ENCODE measurements around the gene FADS6.
"Not testable (repeated sequence)": the region's sequence is repeated elsewhere in the genome, so short reads cannot be mapped to it uniquely, and the experiment has no call there.

FADS6 gene

GRCh38 chr17:74916136-74916850 lies 22.9 kb upstream of the FADS6 start:
- TF ChIP-seq CTCF (IDR thresholded peaks at IDR 0.05; ENCODE audit: extremely low read depth, insufficient read depth, missing control alignments): no peak
- in situ Hi-C loops (cut with MboI; ENCODE audit: low pct_unique_long_range_greater_than_20kb, low sequenced_read_pairs, unreplicated experiment): no loop called here
- DNase-seq (ENCODE audit: low spot score): no peak

GRCh38 chr17:74911423-74911822 lies 18.0 kb upstream of the FADS6 start:
- DNase-seq (ENCODE audit: low spot score); in situ Hi-C loops (cut with MboI; ENCODE audit: low pct_unique_long_range_greater_than_20kb, low sequenced_read_pairs, unreplicated experiment): not testable (repeated sequence)

- in situ Hi-C loops (cut with MboI; ENCODE audit: low pct_unique_long_range_greater_than_20kb, low sequenced_read_pairs, unreplicated experiment); DNase-seq (ENCODE audit: low spot score): not testable (repeated sequence)
Measured at GRCh38 chr17:74909097-74909496, 15.7 kb upstream of the FADS6 start.

- in situ Hi-C loops (cut with MboI; ENCODE audit: low pct_unique_long_range_greater_than_20kb, low sequenced_read_pairs, unreplicated experiment): no loop called here
- no peak for TF ChIP-seq CTCF (IDR thresholded peaks at IDR 0.05; ENCODE audit: extremely low read depth, insufficient read depth, missing control alignments)
- DNase-seq (ENCODE audit: low spot score): no peak
Measured at GRCh38 chr17:74907012-74907411, 13.6 kb upstream of the FADS6 start.

- DNase-seq (ENCODE audit: low spot score); in situ Hi-C loops (cut with MboI; ENCODE audit: low pct_unique_long_range_greater_than_20kb, low sequenced_read_pairs, unreplicated experiment): not testable (repeated sequence)
Measured at GRCh38 chr17:74906214-74906793, 12.9 kb upstream of the FADS6 start.

GRCh38 chr17:74904687-74905409 lies 11.4 kb upstream of the FADS6 start:
- in situ Hi-C loops (cut with MboI; ENCODE audit: low pct_unique_long_range_greater_than_20kb, low sequenced_read_pairs, unreplicated experiment): no loop called here
- no peak for DNase-seq (ENCODE audit: low spot score)
- no peak for TF ChIP-seq CTCF (IDR thresholded peaks at IDR 0.05; ENCODE audit: extremely low read depth, insufficient read depth, missing control alignments)

- in situ Hi-C loops (cut with MboI; ENCODE audit: low pct_unique_long_range_greater_than_20kb, low sequenced_read_pairs, unreplicated experiment): no loop called here
- TF ChIP-seq CTCF (IDR thresholded peaks at IDR 0.05; ENCODE audit: extremely low read depth, insufficient read depth, missing control alignments): no peak
- DNase-seq (ENCODE audit: low spot score): no peak
Measured at GRCh38 chr17:74903671-74904070, 10.2 kb upstream of the FADS6 start.

- in situ Hi-C loops (cut with MboI; ENCODE audit: low pct_unique_long_range_greater_than_20kb, low sequenced_read_pairs, unreplicated experiment): no loop called here
Measured at GRCh38 chr17:74903034-74903433, 9.6 kb upstream of the FADS6 start.

More at GRCh38 chr17:74903034-74903433, 9.6 kb upstream of the FADS6 start:
- TF ChIP-seq CTCF (IDR thresholded peaks at IDR 0.05; ENCODE audit: extremely low read depth, insufficient read depth, missing control alignments): no peak
- DNase-seq (ENCODE audit: low spot score): no peak
